Transverse colon (tissue), 3 donors: ENCODE results near the gene ATXN10.

Experiments used
- CTCF ChIP-seq, 5 experiments: fragments of 200-600 bp in 3 of 5; fragments of 450-650 bp in 2 of 5; sonication (generic) in 3 of 5; IDR thresholded peaks; 1 replicate in 2 of 5; 2 replicates in 3 of 5; pipeline ENCODE4 v1.5.1; 2016 to 2017; ENCODE audit warnings: antibody characterized with exemption in 5 of 5, inconsistent platforms in 3 of 5, mild to moderate bottlenecking in 2 of 5, moderate library complexity in 1 of 5
- EP300 ChIP-seq: sonication (generic); formaldehyde crosslinking; IDR thresholded peaks from one replicate; pipeline ENCODE4 v1.6.1; 2017; ENCODE audit warnings: antibody characterized with exemption, low read depth
- POLR2A ChIP-seq: fragments of 450-650 bp; IDR thresholded peaks from one replicate; pipeline ENCODE4 v1.6.1; 2016; ENCODE audit warnings: antibody characterized with exemption, mild to moderate bottlenecking, moderate library complexity

GRCh38 chr22:45776313-45776585 lies 104.6 kb downstream of the ATXN10 start:
- TF ChIP-seq CTCF (IDR thresholded peaks at IDR 0.05) (no peak), EP300 (no peak), POLR2A (no peak)
